Sigmoid colon (tissue), 7 donors: ENCODE data around the gene CLCN1. TPM values are rescaled to one million over a fixed set of nuclear protein-coding genes. Genes with fewer than 3 reads are reported as not detected.

Source experiments
- DNase-seq: peaks from one replicate; pipeline ENCODE4 v3.0.0-alpha.2; 2019
- H3K27ac ChIP-seq, 4 donors: fragments of 200-600 bp; sonication (generic); one replicate each; pipeline ENCODE4 v1.5.1; 2016 to 2019; ENCODE audit warnings: mild to moderate bottlenecking in 1 of 4
- H3K27me3 ChIP-seq, 3 donors: fragments of 200-600 bp; sonication (generic); one replicate each; pipeline ENCODE4 v1.5.1; 2019; ENCODE audit warnings: mild to moderate bottlenecking in 1 of 3
- H3K36me3 ChIP-seq, 4 donors: fragments of 200-600 bp; sonication (generic); one replicate each; pipeline ENCODE4 v1.5.1; 2016 to 2019
- H3K4me1 ChIP-seq, 4 donors: fragments of 200-600 bp; sonication (generic); one replicate each; pipeline ENCODE4 v1.5.1; 2017 to 2019
- H3K4me3 ChIP-seq, 4 donors: fragments of 200-600 bp; sonication (generic); one replicate each; pipeline ENCODE4 v1.5.1; 2017 to 2019; ENCODE audit warnings: mild to moderate bottlenecking in 2 of 4, moderate library complexity in 1 of 4
- H3K9me3 ChIP-seq, 4 donors: fragments of 200-600 bp in 3 of 4; sonication (generic) in 3 of 4; one replicate each; pipeline versions ENCODE4 v1.5.1 to v1.6.1; 2013 to 2019
- EP300 ChIP-seq, 4 donors: sonication (generic); formaldehyde crosslinking; IDR thresholded peaks; one replicate each; pipeline ENCODE4 v1.6.1; 2017; ENCODE audit warnings: antibody characterized with exemption in 4 of 4
- POLR2A ChIP-seq, 2 donors: fragments of 450-650 bp; IDR thresholded peaks; one replicate each; pipeline ENCODE4 v1.6.1; 2016; ENCODE audit warnings: antibody characterized with exemption in 2 of 2, mild to moderate bottlenecking in 2 of 2, moderate library complexity in 2 of 2
- POLR2AphosphoS5 ChIP-seq, 4 donors: sonication (generic); formaldehyde crosslinking; IDR thresholded peaks; one replicate each; pipeline ENCODE4 v1.6.1; 2017; ENCODE audit warnings: antibody characterized with exemption in 4 of 4
- WGBS, 2 donors: extraction: QIAGEN DNeasy Blood & Tissue Kit; methylation state at CpG; one replicate each; pipeline ENCODE4 v1.1.7; 2013; 5-methylcytosine and 5-hydroxymethylcytosine counted together
- intact Hi-C: fragments of 100-400 bp; cut with DNase I; formaldehyde crosslinking; loops from one replicate; pipeline ENCODE4 v1.15.1; 2023
- polyA plus RNA-seq, 3 donors: library from polyadenylated mRNA; stranded (reverse); fragments of 200-250 nt; gene quantifications; one replicate each; pipeline ENCODE4 v1.2.3, GENCODE V29; 2013
- total RNA-seq, 4 donors: library from RNA; depleted of rRNA; stranded (reverse); fragments of >200 nt; gene quantifications; one replicate each; pipeline ENCODE4 v1.1.0, GENCODE V29; 2016
- TF ChIP-seq, protein P1 (sequence below), 4 experiments: fragments of 450-650 bp in 3 of 4; fragments of 200-600 bp in 1 of 4; IDR thresholded peaks; one replicate each; pipeline ENCODE4 v1.5.1; 2016 to 2019; ENCODE audit warnings: antibody characterized with exemption in 4 of 4, mild to moderate bottlenecking in 3 of 4, moderate library complexity in 2 of 4
- donor health status: healthy with polysubstance abuse.
- donor health status: Bipolar disorder and iron deficiency.
- donor health status: healthy.

Gene CLCN1
- total and polyA plus RNA-seq, 7 donors: 0.14 to 0.15 TPM; not detected in 5

DNA sequence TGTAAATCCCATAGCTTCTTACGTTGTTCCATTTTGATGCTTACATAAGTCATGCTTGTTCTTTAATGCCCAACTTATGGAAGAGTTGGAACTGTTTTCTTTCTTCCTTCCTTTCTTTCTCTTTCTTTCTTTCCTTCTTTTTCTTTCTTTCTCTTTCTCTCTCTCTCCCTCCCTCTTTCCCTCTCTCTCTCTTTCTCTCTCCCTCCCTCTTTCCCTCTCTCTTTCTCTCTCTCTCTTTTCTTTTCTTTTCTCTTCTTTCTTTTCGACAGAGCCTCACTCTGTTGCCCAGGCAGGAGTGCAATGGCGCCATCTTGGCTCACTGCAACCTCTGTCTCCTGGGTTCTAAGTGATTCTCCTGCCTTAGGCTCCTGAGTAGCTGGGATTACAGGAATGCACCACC lies 27.7 kb downstream of the CLCN1 start:
- intact Hi-C loops: no loop called here
- 78 to 95% methylated on average over 3 of the region's 3 CpGs for WGBS, 2 donors
- no peaks in the 10 kb centered on the region for H3K36me3 ChIP-seq
- peaks cover 0 to 5% (median 5%) of the 10 kb centered on the region in 4 donors for H3K4me1 ChIP-seq
- no peak overlapping the region for H3K4me3 ChIP-seq
- no peak for TF ChIP-seq POLR2A (IDR thresholded peaks at IDR 0.05)
- TF ChIP-seq, protein P1, sequence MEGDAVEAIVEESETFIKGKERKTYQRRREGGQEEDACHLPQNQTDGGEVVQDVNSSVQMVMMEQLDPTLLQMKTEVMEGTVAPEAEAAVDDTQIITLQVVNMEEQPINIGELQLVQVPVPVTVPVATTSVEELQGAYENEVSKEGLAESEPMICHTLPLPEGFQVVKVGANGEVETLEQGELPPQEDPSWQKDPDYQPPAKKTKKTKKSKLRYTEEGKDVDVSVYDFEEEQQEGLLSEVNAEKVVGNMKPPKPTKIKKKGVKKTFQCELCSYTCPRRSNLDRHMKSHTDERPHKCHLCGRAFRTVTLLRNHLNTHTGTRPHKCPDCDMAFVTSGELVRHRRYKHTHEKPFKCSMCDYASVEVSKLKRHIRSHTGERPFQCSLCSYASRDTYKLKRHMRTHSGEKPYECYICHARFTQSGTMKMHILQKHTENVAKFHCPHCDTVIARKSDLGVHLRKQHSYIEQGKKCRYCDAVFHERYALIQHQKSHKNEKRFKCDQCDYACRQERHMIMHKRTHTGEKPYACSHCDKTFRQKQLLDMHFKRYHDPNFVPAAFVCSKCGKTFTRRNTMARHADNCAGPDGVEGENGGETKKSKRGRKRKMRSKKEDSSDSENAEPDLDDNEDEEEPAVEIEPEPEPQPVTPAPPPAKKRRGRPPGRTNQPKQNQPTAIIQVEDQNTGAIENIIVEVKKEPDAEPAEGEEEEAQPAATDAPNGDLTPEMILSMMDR (IDR thresholded peaks at IDR 0.05): no peak
- no peak for TF ChIP-seq EP300 (IDR thresholded peaks at IDR 0.05)
- no peak for TF ChIP-seq POLR2AphosphoS5 (IDR thresholded peaks at IDR 0.05)
- no peak overlapping the region for H3K27ac ChIP-seq
- H3K27me3 ChIP-seq: peaks cover 0 to 16% (median 0%) of the 10 kb centered on the region in 3 donors
- no peaks in the 10 kb centered on the region for H3K9me3 ChIP-seq
- DNase-seq: no peak

DNA sequence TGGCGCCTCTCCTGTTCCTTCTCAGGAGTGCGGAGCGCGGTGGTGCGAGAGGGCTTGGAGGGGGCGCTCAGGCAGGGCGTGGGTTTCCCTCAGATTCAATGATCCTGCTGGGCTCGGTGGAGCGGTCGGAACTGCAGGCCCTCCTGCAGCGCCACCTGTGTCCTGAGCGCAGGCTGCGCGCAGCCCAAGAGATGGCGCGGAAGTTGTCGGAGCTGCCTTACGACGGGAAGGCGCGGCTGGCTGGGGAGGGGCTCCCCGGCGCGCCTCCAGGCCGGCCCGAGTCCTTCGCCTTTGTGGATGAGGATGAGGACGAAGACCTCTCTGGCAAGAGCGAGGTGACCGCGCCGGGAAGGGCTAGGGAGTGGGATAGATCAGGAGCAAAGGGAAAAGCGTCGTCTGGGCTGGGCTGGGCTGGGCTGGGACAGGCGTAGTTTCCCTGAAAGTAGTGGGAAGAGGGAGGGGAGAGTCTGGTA lies 29.6 kb downstream of the CLCN1 start:
- no peak for TF ChIP-seq POLR2AphosphoS5 (IDR thresholded peaks at IDR 0.05)
- TF ChIP-seq, protein P1 (IDR thresholded peaks at IDR 0.05): peak in 2 of 4 experiments; percentile 30 to 37
- no peak overlapping the region for H3K27ac ChIP-seq
- DNase-seq: no peak
- intact Hi-C loops: no loop called here
- 2 to 8% methylated on average over 35 of the region's 35 CpGs for WGBS, 2 donors
- H3K9me3 ChIP-seq: no peaks in the 10 kb centered on the region
- H3K4me3 ChIP-seq: peak overlapping the region in 3 of 4 donors; percentile 7 to 16 (median 14)
- no peaks in the 10 kb centered on the region for H3K36me3 ChIP-seq
- peaks cover 0 to 5% (median 5%) of the 10 kb centered on the region in 4 donors for H3K4me1 ChIP-seq
- peaks cover 0 to 12% (median 0%) of the 10 kb centered on the region in 3 donors for H3K27me3 ChIP-seq

DNA sequence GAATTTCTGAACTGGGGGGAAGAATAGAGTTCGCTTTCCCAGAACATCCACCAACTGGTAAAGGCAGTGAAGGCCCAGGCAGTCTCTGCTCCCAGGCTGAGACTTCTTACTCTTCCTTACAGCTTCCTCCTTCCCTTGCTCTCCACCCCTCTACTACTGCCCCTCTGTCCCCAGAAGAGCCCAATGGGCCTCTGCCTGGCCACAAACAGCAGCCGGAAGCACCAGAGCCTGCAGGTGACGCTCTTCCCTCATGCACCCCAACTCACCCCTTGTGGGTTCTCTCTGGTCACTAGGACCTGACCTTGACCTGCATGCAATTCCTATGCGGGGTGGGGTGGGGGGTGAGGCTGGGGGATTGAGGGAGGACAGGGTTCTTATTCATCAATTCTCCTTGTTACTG lies 30.1 kb downstream of the CLCN1 start:
- WGBS, 2 donors: 94 to 96% methylated on average over 4 of the region's 4 CpGs
- no peak overlapping the region for H3K27ac ChIP-seq
- TF ChIP-seq EP300 (IDR thresholded peaks at IDR 0.05) (no peak), POLR2AphosphoS5 (IDR thresholded peaks at IDR 0.05) (no peak), POLR2A (IDR thresholded peaks at IDR 0.05) (no peak)
- TF ChIP-seq, protein P1 (IDR thresholded peaks at IDR 0.05): no peak
- H3K27me3 ChIP-seq: peaks cover 0 to 12% (median 0%) of the 10 kb centered on the region in 3 donors
- H3K4me1 ChIP-seq: peaks cover 0 to 5% (median 5%) of the 10 kb centered on the region in 4 donors
- no peaks in the 10 kb centered on the region for H3K36me3 ChIP-seq
- no peak overlapping the region for H3K4me3 ChIP-seq
- H3K9me3 ChIP-seq: no peaks in the 10 kb centered on the region
- no peak for DNase-seq
- intact Hi-C loops: no loop called here

DNA sequence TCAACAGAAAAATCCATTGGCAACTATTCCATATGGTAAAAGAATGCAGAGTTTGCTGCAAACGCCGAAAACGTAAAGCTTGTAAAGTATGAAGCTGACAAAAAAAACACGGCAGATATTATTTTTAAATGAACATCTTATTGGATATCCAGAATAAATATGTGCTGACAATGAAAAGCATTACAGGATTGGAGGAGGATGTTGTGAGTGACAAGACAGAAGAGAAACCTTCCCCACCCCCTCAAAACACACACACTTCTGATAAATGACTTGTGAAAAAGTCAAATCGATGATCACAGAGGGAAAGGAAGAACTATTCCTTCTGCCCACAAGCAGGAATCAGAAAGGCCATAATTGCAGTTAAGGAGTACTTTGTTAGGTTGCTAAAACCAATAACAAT lies 32.0 kb downstream of the CLCN1 start:
- no peak for DNase-seq
- Histone ChIP-seq H3K36me3 (no peaks in the 10 kb centered on the region), H3K9me3 (no peaks in the 10 kb centered on the region), H3K27ac (no peak overlapping the region), H3K4me1 (peaks cover 0 to 5% (median 5%) of the 10 kb centered on the region in 4 donors), H3K27me3 (peaks cover 0 to 12% (median 0%) of the 10 kb centered on the region in 3 donors), H3K4me3 (no peak overlapping the region)
- WGBS, 2 donors: 61 to 74% methylated on average over 5 of the region's 5 CpGs
- intact Hi-C loops: no loop called here
- TF ChIP-seq POLR2A (IDR thresholded peaks at IDR 0.05) (no peak), POLR2AphosphoS5 (IDR thresholded peaks at IDR 0.05) (no peak), EP300 (IDR thresholded peaks at IDR 0.05) (no peak)

DNA sequence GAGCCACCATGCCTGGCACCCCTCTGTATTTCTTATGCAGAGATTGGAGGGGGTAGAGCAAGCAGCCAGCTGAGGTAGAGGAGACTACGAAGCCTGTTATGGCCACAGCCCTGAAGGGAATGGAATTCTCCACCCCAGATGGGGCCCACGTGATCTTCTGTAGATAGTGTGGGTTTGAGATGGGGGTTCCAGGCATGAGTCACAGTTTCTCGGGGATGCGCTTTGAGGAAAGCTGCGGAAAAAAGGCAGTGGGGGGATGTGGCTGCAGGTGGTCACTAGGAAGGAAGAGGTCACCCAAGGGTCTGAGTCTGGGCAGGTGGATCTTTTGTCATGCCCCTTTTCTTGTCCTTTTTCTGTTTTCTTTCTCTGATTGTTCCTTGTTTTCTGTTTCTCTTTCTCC lies 35.1 kb downstream of the CLCN1 start:
- no peak for DNase-seq
- Histone ChIP-seq H3K4me3 (no peak overlapping the region), H3K27me3 (no peaks in the 10 kb centered on the region), H3K4me1 (no peaks in the 10 kb centered on the region), H3K27ac (no peak overlapping the region), H3K9me3 (no peaks in the 10 kb centered on the region), H3K36me3 (no peaks in the 10 kb centered on the region)
- intact Hi-C loops: no loop called here
- 75 to 89% methylated on average over 5 of the region's 5 CpGs for WGBS, 2 donors
- no peak for TF ChIP-seq POLR2AphosphoS5 (IDR thresholded peaks at IDR 0.05)
- TF ChIP-seq, protein P1 (IDR thresholded peaks at IDR 0.05): no peak
- no peak for TF ChIP-seq POLR2A (IDR thresholded peaks at IDR 0.05)
- TF ChIP-seq EP300 (IDR thresholded peaks at IDR 0.05): no peak
